SJSA1 (cell line): ENCODE data around the gene HDAC1. TPM values are rescaled to one million over a fixed set of nuclear protein-coding genes. Genes with fewer than 3 reads are reported as not detected.
"Not testable (repeated sequence)": the region's sequence is repeated elsewhere in the genome, so short reads cannot be mapped to it uniquely, and the experiment has no call there.

Experiments
- DNase-seq, 2 experiments: peaks; one replicate each; pipeline ENCODE4 v3.0.0-alpha.2; 2015 to 2020; ENCODE audit warnings: low spot score in 2 of 2, low read depth in 1 of 2
- H3K27ac ChIP-seq: fragments of 250-450 bp; sonication (Bioruptor Pico); 2 replicates; pipeline ENCODE4 v1.5.1; 2020; ENCODE audit warnings: mild to moderate bottlenecking, moderate library complexity
- H3K27me3 ChIP-seq: fragments of 250-450 bp; sonication (Bioruptor Pico); replicated peaks from 2 replicates; pipeline ENCODE4 v1.5.1; 2020; ENCODE audit warnings: mild to moderate bottlenecking, moderate library complexity
- H3K36me3 ChIP-seq: fragments of 250-450 bp; sonication (Bioruptor Pico); 2 replicates; pipeline ENCODE4 v1.5.1; 2020; ENCODE audit warnings: mild to moderate bottlenecking
- H3K4me1 ChIP-seq: fragments of 250-450 bp; sonication (Bioruptor Pico); replicated peaks from 2 replicates; pipeline ENCODE4 v1.6.1; 2021; ENCODE audit warnings: mild to moderate bottlenecking
- H3K4me3 ChIP-seq: fragments of 250-450 bp; sonication (Bioruptor Pico); 2 replicates; pipeline ENCODE4 v1.5.1; 2020; ENCODE audit warnings: mild to moderate bottlenecking
- H3K9me3 ChIP-seq: fragments of 250-450 bp; sonication (Bioruptor Pico); replicated peaks from 2 replicates; pipeline ENCODE4 v1.5.1; 2020; ENCODE audit warnings: mild to moderate bottlenecking
- total RNA-seq: library from RNA; depleted of rRNA; stranded (reverse); fragments of >200 nt; shearing (Covaris generic); gene quantifications from 2 replicates; pipeline ENCODE4 v1.2.3, GENCODE V29; 2014

The HDAC1 gene
- total RNA-seq, 1 experiment from 2014 or later: 191 TPM

- no peaks in the 10 kb centered on the region for H3K27me3 ChIP-seq
- H3K4me1 ChIP-seq: peaks cover 17% of the 10 kb centered on the region
- no peaks in the 10 kb centered on the region for H3K9me3 ChIP-seq
- peaks cover 28% of the 10 kb centered on the region for H3K36me3 ChIP-seq
- H3K27ac ChIP-seq: peak overlapping the region; percentile 67
- H3K4me3 ChIP-seq: peak overlapping the region; percentile 85
- peak; percentile 51 to 55 for DNase-seq
Measured at GRCh38 chr1:32291145-32291707, 657 bp upstream of the HDAC1 start.

DNA sequence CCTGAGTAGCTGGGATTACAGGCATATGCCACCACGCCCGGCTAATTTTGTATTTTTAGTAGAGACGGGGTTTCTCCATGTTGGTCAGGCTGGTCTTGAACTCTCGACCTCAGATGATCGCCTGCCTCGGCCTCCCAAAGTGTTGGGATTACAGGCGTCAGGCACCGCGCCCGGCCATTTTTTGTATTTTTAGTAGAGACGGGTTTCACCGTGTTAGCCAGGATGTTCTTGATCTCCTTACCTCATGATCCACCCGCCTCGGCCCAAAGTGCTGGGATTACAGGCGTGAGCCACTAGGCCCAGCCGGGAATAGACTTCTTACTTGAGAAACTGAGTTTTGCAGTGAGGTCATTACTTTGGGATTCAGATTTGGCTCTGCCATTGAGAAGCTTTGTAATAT lies 6.3 kb downstream of the HDAC1 start:
- not testable (repeated sequence) for H3K9me3 ChIP-seq, H3K4me1 ChIP-seq, DNase-seq, H3K27ac ChIP-seq, H3K27me3 ChIP-seq, H3K4me3 ChIP-seq
- peaks cover 54% of the 10 kb centered on the region for H3K36me3 ChIP-seq

DNA sequence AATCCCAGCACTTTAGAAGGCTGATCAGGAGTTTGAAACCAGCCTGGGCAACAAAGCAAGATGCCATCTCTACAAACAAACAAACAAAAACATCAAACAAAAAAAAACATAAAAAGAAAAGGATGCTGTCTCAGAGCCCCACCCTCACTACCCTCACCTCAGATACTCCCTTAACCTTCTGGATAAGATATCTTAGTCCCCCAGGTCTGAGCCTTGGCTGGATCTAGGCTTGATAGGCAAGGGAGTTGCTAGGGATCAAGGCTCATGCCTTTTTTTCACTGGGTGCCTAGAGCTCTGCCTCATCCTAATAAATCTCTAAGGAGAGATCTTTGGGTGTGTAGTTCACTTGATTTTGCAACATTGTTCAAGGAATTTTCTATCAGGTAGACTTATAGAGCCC lies 7.4 kb downstream of the HDAC1 start:
- no peak overlapping the region for H3K27ac ChIP-seq
- no peak overlapping the region for H3K4me3 ChIP-seq
- no peaks in the 10 kb centered on the region for H3K9me3 ChIP-seq
- H3K27me3 ChIP-seq: no peaks in the 10 kb centered on the region
- peaks cover 55% of the 10 kb centered on the region for H3K36me3 ChIP-seq
- no peaks in the 10 kb centered on the region for H3K4me1 ChIP-seq
- DNase-seq: no peak

GRCh38 chr1:32303358-32303757 lies 11.5 kb downstream of the HDAC1 start:
- H3K36me3 ChIP-seq: peaks cover 75% of the 10 kb centered on the region
- no peaks in the 10 kb centered on the region for H3K27me3 ChIP-seq
- H3K4me1 ChIP-seq: no peaks in the 10 kb centered on the region
- H3K9me3 ChIP-seq: no peaks in the 10 kb centered on the region
- no peak overlapping the region for H3K27ac ChIP-seq
- no peak overlapping the region for H3K4me3 ChIP-seq
- DNase-seq: no peak

DNA sequence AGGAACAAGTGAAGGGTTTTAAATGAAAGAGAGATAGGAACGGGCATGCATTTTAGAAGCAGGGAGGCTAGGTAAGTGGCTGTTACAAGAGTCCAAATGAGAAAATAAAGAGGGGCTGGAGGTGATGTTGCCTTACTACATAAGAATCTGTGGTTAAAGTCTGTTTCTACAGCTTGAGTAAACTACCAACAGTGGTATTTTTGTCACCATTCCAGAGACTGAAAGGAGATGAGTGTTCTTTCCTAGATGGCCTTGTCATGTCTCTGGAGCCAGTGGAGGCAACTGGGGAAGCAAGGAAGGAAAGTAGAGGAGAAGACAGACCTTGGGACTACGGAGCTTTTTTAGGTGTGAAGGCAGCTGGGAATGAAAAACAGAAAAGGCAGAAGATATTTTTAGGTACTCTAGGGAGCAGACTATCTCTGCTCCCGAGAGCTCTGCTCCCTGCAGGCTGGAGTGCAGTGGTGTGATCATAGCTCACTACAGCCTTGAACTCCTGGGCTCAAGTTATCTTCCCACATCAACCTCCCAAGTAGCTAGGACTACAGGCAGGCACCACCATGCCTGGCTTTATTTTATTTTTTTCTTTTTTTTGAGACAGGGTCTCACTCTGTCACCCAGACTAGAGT lies 12.2 kb downstream of the HDAC1 start:
- no peak for DNase-seq
- Histone ChIP-seq H3K4me1 (no peaks in the 10 kb centered on the region; the same call in 1 of the 2 replicates), H3K27me3 (no peaks in the 10 kb centered on the region)

DNA sequence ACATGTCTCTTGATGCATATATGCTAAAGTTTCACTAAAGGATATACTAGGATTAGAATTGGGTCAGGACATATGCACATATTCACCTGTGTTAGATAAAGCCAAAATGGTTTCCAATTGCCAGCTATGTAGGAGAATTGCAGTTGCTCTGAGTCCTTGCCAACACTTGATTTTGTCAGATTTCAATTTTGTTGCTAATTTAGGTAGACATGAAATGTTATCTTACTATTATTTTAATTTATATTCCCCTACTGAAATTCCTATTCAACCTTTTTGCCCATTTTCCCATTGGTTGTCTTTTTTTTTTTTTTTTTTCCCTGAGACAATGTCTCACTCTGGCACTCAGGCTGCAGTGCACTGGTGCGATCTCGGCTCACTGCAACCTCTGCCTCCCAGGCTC lies 13.4 kb downstream of the HDAC1 start:
- no peak overlapping the region for H3K27ac ChIP-seq
- DNase-seq: no peak
- H3K4me3 ChIP-seq: no peak overlapping the region
- no peaks in the 10 kb centered on the region for H3K27me3 ChIP-seq
- H3K4me1 ChIP-seq: peaks cover 8% of the 10 kb centered on the region
- H3K36me3 ChIP-seq: peaks cover 76% of the 10 kb centered on the region
- H3K9me3 ChIP-seq: 0 out of 2 replicates have a peak, but pooled peaks cover 2% of the 10 kb centered on the region

More for the DNA sequence above, 12.2 kb downstream of the HDAC1 start:
- no peak overlapping the region for H3K27ac ChIP-seq
- H3K4me3 ChIP-seq: no peak overlapping the region
- H3K36me3 ChIP-seq: peaks cover 74% of the 10 kb centered on the region
- no peaks in the 10 kb centered on the region for H3K9me3 ChIP-seq

DNA sequence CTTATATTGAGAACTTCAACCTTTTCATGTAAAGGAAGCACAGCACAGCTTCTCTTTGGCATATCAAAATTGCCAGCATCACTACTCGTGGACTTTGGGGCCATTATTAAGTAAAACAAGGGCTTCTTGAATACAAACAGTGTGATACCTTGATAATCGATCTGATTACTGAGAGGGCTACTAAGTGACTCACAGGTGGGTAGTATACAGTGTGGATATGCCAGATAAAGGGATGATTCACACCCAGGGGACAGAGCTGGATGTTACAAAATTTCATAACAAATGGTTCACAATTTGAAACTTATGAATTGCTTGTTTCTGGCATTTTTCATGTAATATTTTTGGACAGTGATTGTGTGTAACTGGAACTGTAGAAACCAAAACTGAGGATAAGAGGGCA lies 15.4 kb downstream of the HDAC1 start:
- H3K27ac ChIP-seq: no peak overlapping the region
- DNase-seq: no peak
- peaks cover 8% of the 10 kb centered on the region for H3K4me1 ChIP-seq
- no peak overlapping the region for H3K4me3 ChIP-seq
- 0 out of 2 replicates have a peak, but pooled peaks cover 2% of the 10 kb centered on the region for H3K9me3 ChIP-seq
- peaks cover 76% of the 10 kb centered on the region for H3K36me3 ChIP-seq
- no peaks in the 10 kb centered on the region for H3K27me3 ChIP-seq

- no peak for DNase-seq
- Histone ChIP-seq H3K4me1 (peaks cover 8% of the 10 kb centered on the region), H3K27ac (no peak overlapping the region), H3K4me3 (no peak overlapping the region), H3K9me3 (0 out of 2 replicates have a peak, but pooled peaks cover 2% of the 10 kb centered on the region), H3K27me3 (no peaks in the 10 kb centered on the region), H3K36me3 (peaks cover 58% of the 10 kb centered on the region)
Measured at GRCh38 chr1:32309960-32310359, 18.1 kb downstream of the HDAC1 start.

- peaks cover 48% of the 10 kb centered on the region for H3K36me3 ChIP-seq
- H3K27ac ChIP-seq: no peak overlapping the region
- no peaks in the 10 kb centered on the region for H3K27me3 ChIP-seq
- DNase-seq: no peak
- H3K4me3 ChIP-seq: no peak overlapping the region
- H3K9me3 ChIP-seq: 0 out of 2 replicates have a peak, but pooled peaks cover 2% of the 10 kb centered on the region
- peaks cover 8% of the 10 kb centered on the region for H3K4me1 ChIP-seq
Measured at GRCh38 chr1:32311709-32312393, 20.0 kb downstream of the HDAC1 start.

- Histone ChIP-seq H3K27ac (no peak overlapping the region), H3K4me3 (no peak overlapping the region), H3K27me3 (no peaks in the 10 kb centered on the region), H3K4me1 (peaks cover 6% of the 10 kb centered on the region; the same call in 1 of the 2 replicates), H3K9me3 (no peaks in the 10 kb centered on the region), H3K36me3 (peaks cover 52% of the 10 kb centered on the region)
- DNase-seq: no peak
Measured at GRCh38 chr1:32316903-32317277, 25.0 kb downstream of the HDAC1 start.

- H3K27ac ChIP-seq: no peak overlapping the region
- H3K4me3 ChIP-seq: no peak overlapping the region
- no peaks in the 10 kb centered on the region for H3K27me3 ChIP-seq
- DNase-seq: no peak
- H3K4me1 ChIP-seq: peaks cover 7% of the 10 kb centered on the region; the same call in 1 of the 2 replicates
- peaks cover 62% of the 10 kb centered on the region for H3K36me3 ChIP-seq
- H3K9me3 ChIP-seq: no peaks in the 10 kb centered on the region
Measured at GRCh38 chr1:32318127-32318869, 26.4 kb downstream of the HDAC1 start.

DNA sequence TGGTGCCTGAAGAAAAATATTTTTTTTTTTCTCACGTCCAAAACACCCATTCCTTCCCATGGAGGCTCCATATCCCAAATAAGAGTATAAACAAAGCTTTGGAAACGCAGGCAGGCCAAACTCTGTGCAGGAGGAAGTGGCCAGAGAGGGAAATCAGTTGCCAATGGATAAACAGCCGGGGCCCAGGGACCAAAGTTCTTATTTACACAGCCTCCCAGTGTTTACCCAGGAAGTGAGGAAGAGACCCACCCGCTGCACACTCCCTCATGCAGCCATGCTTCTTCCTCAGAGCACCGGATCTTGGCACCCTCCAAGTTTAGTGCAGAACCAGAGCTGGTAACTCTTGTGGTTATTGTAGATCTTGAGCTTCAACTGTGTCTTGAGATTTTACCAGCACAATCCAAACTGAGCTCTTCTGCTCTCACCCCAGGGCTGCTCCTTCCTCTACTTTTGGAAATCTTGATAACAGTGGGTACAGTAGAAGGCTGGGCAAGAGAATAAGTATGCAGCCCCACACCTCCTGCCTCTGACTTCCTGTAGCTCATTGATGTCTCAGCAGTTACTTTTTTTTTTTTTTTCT lies 29.9 kb downstream of the HDAC1 start:
- no peak overlapping the region for H3K4me3 ChIP-seq
- no peaks in the 10 kb centered on the region for H3K9me3 ChIP-seq
- H3K36me3 ChIP-seq: peaks cover 77% of the 10 kb centered on the region
- no peak for DNase-seq
- H3K4me1 ChIP-seq: peaks cover 7% of the 10 kb centered on the region; the same call in 1 of the 2 replicates
- H3K27me3 ChIP-seq: no peaks in the 10 kb centered on the region
- no peak overlapping the region for H3K27ac ChIP-seq

- no peak overlapping the region for H3K4me3 ChIP-seq
- no peaks in the 10 kb centered on the region for H3K27me3 ChIP-seq
- peaks cover 92% of the 10 kb centered on the region for H3K36me3 ChIP-seq
- H3K4me1 ChIP-seq: no peaks in the 10 kb centered on the region
- no peaks in the 10 kb centered on the region; the same call in 1 of the 2 replicates for H3K9me3 ChIP-seq
- no peak overlapping the region for H3K27ac ChIP-seq
- DNase-seq: no peak
Measured at GRCh38 chr1:32327204-32327603, 35.3 kb downstream of the HDAC1 start.
